OCI-M1 (cell line): Measurements from ENCODE around the gene EXOC2.
"Not testable (repeated sequence)": the region's sequence is repeated elsewhere in the genome, so short reads cannot be mapped to it uniquely, and the experiment has no call there.

ENCODE experiments used
- DNase-seq: peaks from one replicate; lab custom pipeline; 2025; lab: John Stamatoyannopoulos, UW

EXOC2 gene

GRCh38 chr6:710601-711571 is 17.9 kb upstream of the EXOC2 start:
- DNase-seq: peak; percentile 93

DNA sequence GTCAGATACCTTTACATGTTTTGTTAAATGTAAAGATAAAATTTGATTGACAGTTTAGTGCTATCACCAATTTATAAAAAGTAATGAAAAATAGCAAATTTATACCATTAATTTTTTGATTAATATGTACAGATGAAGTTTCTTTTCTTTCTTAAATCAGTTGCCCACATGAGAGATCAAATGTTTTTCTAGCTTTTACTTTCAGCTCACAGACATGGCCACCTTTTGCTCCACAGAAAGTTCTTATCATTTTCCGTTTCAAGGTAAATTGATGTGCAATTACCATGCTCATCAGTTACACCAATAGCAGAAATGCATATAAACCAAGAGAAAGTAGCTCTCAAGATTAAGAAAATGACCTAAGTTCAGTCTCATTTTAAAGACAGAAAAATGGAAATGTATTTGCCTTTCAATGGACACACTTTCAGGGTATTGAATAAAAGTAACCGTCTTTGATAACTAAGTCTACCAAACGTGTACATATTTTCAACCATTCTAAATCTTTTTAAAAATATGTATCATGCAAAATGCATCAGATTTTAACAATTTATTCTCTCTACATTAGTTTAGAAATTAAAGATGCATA is 16.6 kb upstream of the EXOC2 start:
- DNase-seq: no peak

DNA sequence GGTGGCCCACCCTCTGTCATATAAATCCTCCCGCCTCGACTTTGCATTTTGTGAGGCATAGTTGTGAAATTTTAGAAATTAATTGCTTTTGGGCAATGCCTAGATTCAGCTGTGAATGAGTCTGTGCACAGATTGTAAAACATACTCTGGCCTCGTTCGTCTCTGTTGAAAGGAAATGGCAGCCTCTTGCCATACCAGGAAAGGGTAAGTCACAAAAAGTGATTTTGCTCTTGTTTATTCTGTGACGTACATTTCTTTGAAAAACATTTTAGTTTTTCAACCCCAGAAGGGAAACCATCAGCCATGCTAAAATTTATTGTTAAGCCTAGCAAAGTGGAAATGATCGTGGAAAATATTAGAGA is 15.3 kb upstream of the EXOC2 start:
- no peak for DNase-seq

DNA sequence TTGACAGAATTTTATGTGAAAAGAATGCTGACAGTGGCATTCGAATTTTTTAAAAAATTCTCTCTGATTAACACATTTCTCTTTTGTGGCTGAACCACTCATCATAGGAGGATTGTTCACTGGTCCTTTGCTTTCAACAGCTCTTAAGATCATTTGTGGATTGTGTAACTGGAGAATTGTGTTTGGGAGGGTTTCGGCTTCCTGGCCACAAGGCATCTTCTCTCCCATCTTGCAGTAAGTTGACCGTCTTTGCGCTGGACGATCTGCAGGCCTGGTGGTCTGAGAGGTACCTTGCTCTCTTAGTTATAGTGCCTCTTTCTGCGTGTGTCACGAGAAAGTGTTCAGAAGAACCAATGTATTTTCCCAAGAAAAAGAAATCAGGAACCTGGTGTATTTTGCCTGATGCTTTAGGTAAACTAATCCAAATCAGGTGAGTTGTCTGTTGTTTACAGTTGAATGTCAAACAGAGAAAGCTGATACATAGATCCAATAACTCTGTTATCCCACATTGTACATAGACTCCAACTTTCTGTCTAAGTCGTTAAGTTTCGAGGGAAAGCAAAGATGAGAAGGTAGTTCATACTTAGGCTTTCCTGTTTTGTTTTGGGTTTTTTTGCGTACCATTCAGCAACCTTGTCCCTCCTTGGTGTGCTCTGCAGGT is 14.8 kb upstream of the EXOC2 start:
- DNase-seq: no peak

- no peak for DNase-seq
Measured at GRCh38 chr6:706819-707381, 14.0 kb upstream of the EXOC2 start.

DNA sequence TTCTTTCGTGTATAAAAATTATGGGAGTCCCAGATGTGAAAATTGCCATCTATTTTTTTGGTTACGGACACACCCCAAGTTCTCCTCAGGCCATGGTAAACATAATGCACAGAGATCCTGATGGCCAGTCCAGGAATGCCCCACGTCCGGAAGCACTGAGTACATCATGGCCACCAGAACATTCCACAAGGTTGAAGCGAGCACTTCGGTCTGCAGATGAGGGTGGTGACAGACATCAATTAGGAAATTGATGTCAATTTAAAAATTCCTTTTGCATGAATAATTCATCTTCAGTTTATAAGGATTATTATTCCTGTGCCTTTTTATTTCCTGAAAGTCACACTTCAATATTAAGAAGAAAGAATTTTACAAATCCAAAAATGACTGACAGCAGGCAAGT is 13.2 kb upstream of the EXOC2 start:
- DNase-seq: no peak

- no peak for DNase-seq
Measured at GRCh38 chr6:705047-705446, 12.1 kb upstream of the EXOC2 start.

- peak; percentile 24 for DNase-seq
Measured at GRCh38 chr6:704046-704445, 11.1 kb upstream of the EXOC2 start.

DNA sequence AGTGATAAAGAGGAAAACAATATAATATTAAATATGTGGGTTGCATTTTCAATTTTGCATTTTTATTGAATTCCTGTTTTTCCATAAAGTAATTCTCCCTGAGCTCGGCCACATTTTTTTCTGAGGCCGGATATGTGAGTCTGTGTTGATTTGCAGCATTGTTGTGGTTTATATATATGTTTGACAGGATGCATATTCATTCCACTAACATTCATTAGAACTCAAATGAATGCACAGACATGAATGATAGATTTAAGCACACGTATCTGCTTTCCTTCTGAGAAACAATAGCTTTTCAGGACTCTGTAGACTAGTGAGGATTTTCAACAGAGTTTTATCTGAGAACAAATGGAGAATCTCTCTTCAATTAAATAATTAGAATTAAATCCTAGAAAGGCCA is 10.6 kb upstream of the EXOC2 start:
- no peak for DNase-seq

GRCh38 chr6:701700-702479 is 9.0 kb upstream of the EXOC2 start:
- DNase-seq: no peak

DNA sequence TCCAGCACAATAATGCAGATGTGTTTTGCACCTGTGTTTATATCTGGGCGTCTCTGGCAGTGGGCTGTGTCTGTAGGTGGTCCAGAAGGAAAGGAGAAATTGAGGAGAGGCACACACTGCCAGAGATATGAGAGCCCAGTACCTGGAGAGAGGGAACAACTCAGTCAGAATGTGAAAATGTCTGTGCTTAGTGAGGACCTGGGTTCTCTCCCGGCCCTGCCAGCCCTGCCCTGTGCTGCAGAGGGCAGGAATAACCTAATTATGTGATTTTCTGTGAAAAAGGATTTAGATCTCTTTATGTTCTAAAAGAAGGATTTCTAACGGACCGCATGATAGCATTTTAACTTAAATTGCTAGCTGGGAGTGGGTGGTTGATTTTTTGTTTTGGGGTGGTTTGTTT is 8.3 kb upstream of the EXOC2 start:
- DNase-seq: no peak

DNA sequence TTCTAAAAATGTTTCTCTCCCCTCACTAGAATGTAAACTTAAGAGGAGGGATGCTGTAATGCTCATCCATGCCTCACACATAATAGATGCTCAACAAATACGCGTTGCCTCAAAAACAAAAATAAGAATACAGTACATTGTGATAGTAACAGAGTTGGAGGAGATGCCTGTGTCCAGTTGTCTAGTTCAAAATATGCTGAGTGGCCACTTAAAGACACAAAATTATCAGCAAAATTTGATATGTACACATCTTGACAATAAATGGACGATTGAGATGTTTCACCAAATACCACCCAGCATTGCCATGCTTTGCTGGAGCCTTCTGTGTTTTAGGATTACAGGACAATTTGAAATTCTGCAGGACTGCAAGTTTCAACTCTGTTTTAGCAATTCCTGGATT is 7.6 kb upstream of the EXOC2 start:
- no peak for DNase-seq

DNA sequence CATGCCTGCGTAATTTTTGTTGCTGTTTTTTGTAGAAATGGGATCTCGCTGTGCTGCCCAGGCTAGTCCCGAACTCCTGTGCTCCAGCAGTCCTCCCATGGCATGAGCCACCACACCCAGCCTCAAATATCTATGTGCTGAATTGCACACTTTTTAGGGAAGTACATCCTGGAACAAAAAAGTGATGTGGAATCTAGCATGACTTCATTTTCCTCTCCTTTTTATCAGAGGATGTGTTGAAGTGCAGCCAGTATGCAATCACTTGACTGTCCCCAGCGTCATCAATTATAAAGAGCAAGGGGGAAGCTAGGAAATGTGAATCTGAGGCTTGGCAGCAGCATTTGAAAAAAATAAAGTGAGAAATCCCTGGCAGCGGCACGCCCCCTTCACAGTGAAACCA is 6.4 kb upstream of the EXOC2 start:
- DNase-seq: peak; percentile 34

- not testable (repeated sequence) for DNase-seq
Measured at GRCh38 chr6:694431-695126, 1.6 kb upstream of the EXOC2 start.

DNA sequence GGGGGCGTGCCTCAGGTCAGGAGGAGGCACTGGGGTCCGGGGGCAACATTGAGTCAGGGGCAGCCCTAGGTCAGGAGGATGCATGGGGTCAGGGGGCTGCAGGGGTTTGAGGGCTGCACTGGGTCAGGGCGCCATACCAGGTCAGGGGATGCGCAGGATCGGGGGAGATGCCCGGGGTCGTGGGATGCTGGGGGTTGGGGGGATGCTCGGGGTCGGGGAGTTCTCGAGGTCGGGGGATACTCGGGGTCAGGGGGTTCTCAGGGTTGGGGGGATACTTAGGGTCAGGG is 727 bp upstream of the EXOC2 start:
- DNase-seq: no peak

- peak; percentile 61 for DNase-seq
Measured at GRCh38 chr6:692356-692851, 535 bp downstream of the EXOC2 start.

- DNase-seq: no peak
Measured at GRCh38 chr6:689223-689622, 3.7 kb downstream of the EXOC2 start.

DNA sequence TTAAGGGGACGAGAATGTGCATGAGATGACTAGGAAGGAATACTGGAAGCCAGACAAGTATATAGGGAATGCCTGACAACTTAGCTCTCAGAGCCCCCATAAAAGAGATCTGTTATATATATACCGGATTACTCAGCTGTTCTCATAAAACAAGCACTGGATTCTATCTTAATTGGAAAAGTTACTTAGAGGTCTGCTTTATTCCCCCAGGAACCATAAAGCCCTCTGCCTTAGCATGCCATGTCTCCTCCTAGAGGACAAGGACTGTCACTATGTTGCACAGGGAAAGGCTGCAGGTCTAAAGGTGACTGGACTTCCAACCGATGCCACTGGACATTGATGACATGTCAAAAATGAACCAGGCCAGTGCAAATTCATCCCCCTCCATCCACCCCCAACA is 6.4 kb downstream of the EXOC2 start:
- DNase-seq: peak; percentile 63

- peak; percentile 23 for DNase-seq
Measured at GRCh38 chr6:684831-685636, 7.9 kb downstream of the EXOC2 start.

GRCh38 chr6:683742-684440 is 9.0 kb downstream of the EXOC2 start:
- peak; percentile 90 for DNase-seq
